ENCODE results near the gene EPSTI1.

DNA sequence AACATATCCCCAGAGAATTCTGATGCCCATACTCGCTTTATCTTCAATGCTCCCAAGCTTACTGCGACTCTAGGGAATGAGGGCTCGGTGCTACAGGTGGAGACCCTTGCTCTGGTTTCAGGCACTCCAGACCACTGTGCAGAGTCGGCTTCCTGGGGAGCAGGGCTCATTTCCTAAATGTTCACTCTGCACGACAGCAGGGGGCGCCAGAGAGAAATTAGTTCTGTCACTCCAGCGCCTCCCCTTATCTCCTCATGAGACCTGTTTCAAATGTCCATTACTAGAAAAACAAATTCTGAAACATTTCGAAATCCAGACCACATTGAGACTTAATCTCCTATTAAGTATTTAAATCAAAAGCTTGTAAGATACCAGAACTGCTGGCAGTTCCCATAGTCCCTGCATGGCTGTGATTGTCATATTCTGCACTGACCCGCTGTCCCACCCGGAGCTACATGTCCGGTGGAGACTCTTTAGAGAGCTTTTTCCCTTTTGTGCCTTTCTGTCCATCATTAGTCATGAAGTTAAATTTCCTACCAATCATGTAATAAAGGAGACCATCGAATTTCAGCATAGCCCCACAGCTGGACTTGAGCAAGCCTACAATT is 22.4 kb downstream of the EPSTI1 start:
- TF ChIP-seq, protein P1, sequence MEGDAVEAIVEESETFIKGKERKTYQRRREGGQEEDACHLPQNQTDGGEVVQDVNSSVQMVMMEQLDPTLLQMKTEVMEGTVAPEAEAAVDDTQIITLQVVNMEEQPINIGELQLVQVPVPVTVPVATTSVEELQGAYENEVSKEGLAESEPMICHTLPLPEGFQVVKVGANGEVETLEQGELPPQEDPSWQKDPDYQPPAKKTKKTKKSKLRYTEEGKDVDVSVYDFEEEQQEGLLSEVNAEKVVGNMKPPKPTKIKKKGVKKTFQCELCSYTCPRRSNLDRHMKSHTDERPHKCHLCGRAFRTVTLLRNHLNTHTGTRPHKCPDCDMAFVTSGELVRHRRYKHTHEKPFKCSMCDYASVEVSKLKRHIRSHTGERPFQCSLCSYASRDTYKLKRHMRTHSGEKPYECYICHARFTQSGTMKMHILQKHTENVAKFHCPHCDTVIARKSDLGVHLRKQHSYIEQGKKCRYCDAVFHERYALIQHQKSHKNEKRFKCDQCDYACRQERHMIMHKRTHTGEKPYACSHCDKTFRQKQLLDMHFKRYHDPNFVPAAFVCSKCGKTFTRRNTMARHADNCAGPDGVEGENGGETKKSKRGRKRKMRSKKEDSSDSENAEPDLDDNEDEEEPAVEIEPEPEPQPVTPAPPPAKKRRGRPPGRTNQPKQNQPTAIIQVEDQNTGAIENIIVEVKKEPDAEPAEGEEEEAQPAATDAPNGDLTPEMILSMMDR (IDR thresholded peaks at IDR 0.05): peak; percentile 86
- TF ChIP-seq ZFX (IDR thresholded peaks at IDR 0.05; ENCODE audit: borderline replicate concordance): no peak
